GM21528 (cell line): ENCODE results near the gene FCHO1.

ENCODE experiments used
- ATAC-seq: cut with Tn5 transposase; IDR thresholded peaks from one replicate; pipeline ENCODE4 v1.9.1; 2021; ENCODE audit warnings: mild to moderate bottlenecking, moderate library complexity; ENCODE audit not compliant: unreplicated experiment, low FRiP score

Gene FCHO1, protein sequence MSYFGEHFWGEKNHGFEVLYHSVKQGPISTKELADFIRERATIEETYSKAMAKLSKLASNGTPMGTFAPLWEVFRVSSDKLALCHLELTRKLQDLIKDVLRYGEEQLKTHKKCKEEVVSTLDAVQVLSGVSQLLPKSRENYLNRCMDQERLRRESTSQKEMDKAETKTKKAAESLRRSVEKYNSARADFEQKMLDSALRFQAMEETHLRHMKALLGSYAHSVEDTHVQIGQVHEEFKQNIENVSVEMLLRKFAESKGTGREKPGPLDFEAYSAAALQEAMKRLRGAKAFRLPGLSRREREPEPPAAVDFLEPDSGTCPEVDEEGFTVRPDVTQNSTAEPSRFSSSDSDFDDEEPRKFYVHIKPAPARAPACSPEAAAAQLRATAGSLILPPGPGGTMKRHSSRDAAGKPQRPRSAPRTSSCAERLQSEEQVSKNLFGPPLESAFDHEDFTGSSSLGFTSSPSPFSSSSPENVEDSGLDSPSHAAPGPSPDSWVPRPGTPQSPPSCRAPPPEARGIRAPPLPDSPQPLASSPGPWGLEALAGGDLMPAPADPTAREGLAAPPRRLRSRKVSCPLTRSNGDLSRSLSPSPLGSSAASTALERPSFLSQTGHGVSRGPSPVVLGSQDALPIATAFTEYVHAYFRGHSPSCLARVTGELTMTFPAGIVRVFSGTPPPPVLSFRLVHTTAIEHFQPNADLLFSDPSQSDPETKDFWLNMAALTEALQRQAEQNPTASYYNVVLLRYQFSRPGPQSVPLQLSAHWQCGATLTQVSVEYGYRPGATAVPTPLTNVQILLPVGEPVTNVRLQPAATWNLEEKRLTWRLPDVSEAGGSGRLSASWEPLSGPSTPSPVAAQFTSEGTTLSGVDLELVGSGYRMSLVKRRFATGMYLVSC

DNA sequence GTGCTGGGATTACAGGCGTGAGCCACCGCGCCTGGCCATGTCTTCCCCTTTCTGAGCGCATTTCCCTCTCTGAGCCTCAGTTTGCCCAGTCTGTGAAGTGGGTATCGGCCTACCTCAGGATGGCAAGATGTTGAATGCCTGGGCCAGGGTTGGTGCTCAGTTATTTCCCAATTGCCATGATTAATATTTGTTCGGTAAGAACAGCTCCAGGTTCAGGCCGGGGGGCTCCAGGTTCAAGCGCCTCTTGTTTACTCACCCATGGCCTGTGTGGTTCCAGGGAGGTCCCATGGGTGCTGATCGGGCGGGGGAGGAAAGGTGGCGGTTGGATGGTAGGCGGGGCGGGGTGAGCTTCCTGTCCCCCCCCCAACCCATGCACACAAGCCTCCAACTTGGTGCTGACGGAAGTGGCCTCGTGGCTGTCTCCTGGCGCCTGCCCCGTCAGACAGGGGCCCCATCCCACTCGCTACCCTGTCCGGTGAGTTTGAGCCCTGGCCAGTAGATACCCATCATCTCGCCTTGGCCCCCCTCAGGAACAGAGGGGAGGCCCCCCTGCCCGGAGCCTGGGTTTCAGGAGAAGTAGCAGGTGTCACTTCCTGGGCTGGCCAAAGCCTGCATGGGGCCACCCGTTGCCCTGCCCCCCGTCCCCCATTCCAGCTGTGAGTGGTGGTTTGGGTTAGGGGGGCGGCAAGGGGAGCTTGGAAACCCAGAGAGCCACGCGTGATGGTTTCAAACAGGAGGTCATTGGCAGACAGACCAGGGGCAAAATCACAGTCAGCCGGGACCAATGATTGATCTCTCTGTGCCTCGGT is at the start of gene FCHO1:
FCHO1 (plus strand) TSS at position 375 of the 809 bp plus-strand sequence. CDS start 3,688 bp downstream, outside the sequence.
- peak; percentile 27 for ATAC-seq

DNA sequence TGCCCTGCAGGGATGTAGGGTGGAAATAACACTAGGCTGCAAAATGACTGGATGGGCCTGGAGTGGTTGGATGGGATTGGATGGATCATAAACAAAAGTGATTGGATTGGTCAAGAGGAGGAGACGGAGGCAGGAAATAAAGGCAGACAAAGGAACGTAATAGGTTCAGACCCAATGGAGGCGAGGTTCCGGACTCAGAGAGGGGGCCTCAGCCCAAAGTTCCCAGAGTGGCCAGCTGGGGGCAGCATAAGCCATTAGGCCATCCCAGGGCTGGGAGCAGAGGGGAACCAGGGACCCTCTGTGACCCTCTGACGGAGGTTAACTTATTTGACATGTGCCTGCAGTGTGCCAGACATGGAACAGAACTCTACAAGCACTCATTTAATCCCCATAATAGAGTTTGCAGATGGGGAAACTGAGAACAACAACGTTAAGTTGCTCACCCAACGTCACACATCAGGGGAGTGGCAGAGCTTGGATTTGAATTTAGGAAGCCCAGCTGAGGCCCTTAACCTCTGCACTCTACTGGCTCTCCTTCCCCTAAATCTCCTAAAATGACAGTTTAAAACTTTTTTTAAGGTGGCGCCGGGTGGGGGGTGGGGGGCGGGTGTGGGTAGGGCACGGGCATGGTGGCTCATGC is 47.3 kb upstream of the FCHO1 start:
- ATAC-seq: no peak

DNA sequence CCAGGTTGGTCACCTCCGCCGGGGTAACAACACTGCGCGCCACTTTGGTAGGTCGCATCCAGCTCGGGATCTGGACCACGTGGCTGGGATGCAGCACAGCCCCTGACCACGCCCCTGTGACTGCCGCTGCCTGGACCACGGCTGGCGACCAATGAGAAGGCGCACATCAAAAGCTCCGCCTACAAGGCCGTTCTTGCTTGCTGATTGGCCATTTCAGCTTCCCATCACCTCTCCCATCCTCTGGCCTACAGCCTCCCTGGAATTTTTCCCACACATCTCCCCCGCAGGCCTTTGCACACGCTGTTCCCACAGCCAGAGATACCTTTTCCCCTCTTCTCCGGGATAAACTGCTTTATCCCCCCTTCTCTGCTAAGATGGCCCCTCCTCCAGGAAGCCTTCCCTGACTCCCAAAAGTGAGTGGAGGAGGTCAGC is 44.5 kb upstream of the FCHO1 start:
- no peak for ATAC-seq

DNA sequence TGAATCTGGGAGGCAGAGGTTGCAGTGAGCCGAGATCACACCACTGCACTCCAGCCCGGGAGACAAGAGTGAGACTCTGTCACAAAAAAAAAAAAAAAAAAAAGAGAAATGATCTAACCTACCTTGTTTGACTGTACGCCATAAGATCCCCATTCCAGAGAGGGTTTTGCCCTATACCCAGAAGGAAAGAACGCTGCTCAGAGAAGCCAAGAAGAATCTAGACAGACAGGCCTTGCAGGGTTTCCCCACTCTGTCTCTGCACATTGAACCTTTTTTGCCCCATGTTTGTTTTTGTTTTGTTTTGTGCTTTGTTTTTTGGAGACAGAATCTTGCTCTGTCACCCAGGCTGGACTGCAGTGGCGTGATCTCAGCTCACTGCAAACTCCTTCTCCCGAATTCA is 39.4 kb upstream of the FCHO1 start:
- ATAC-seq: no peak

DNA sequence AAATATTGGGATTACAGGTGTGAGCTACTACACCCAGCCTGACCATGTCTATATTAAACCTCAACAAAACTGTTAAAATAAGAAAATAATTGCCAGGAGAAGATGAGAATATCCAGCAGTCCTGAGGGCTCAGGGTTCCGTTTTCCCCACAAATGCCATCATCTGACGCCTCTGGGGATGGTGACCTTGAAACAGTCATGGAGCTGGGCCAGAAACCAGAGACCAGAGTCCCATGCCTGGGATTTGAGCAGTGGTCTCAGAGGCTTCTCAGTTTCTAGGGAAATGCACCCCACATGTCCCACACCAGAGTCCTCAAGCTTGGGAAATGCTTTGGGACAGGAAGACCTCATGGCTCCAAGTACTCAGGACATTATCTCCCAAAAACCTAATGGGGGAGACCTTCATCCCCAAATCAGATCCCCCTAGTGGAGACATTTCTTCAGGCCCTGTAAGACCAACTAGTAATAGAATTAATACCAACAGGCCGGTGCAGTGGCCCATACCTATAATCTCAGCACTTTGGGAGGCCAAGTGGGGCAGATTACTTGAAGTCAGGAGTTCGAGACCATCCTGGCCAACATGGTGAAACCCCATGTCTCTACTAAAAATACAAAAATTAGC is 34.9 kb upstream of the FCHO1 start:
- ATAC-seq: no peak

DNA sequence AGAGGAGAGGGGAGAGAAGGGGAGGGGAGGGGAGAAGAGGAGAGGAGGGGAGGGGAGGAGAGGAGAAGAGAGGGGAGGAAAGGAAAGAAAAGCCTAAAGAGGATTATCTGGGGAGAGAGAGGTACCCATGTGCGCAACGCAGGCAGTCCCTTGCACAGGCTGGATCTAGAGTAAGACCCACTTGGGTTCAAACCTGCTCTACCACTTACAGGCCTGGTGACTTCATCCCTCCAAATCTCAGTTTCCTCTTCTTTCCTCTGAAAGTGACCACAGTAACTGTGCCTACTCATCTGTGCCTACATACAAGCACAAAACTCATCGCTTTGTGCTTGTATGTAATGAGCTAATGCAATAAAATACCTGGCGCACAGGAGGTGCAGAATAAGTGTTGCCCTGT is 32.7 kb upstream of the FCHO1 start:
- no peak for ATAC-seq

DNA sequence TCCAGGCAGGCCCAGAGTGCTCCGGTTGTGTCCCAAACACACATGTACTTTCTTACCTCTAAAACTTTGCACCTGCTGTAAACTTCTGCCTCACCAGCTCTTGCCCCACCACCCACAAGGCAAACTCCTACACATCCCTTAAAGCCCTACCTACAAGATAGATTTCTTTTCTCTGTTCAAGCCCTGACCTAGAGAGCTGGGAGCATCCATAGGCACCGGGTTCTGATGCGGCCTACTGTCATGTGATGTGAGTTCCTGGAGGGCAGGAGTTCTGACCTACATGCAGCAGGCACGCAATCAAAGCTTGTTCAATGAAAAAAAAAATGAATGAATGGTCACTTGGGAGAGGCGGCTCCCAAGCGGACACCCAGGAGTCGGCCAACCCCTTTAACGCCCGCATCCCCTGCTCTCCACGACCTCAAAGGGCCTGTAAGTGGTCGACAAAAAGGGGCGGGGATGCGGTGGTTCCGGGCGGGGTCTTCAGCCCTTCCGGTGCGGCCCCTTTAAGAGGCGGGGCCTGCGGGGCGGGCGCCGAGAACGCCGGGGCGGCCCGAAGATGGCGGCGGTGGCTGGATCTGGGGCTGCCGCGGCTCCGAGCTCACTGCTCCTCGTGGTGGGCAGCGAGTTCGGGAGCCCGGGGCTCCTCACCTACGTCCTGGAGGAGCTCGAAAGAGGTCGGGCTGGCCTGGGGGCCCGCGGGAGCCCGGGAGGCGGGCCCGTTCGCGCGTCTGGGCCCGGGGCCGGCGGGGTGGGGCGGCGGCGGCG is 32.1 kb upstream of the FCHO1 start, which contains the start of gene MAP1S:
MAP1S (plus strand) TSS at position 534 of the 765 bp plus-strand sequence; CDS start at position 557, 23 bp downstream.
- ATAC-seq: peak; percentile 80

DNA sequence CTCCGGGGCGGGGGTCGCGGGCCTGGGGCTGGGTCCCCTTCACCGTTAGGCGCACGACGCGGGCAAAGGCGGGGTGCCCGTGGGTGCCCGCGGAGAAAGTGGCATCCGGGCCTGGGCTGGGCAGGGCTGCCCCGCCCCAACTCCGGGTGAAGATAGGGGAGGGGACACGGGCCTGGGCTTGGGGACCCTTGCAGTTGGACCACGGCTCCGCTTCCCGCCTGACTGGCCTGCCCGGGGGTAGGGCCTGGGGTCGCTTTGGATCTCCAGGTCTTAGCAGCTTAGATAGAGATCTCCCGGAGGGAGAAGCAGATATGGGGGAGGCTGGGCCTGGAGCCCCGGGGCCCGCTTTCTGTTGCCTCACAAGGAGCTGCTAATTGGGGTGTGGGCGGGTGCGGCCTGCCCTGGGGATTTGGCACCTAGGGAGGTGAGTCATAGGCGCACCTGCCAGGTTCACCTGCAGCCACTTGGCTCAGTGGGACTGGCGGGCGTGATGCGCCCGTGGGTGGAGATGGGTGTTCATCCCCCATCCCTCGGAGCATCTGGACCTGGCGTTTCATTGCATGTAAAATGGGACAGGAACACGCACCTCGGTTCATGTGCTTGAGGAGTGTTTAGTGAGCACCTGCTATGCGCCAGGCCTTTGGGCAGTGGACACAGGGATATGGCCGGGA is 31.4 kb upstream of the FCHO1 start:
- ATAC-seq: peak; percentile 35

DNA sequence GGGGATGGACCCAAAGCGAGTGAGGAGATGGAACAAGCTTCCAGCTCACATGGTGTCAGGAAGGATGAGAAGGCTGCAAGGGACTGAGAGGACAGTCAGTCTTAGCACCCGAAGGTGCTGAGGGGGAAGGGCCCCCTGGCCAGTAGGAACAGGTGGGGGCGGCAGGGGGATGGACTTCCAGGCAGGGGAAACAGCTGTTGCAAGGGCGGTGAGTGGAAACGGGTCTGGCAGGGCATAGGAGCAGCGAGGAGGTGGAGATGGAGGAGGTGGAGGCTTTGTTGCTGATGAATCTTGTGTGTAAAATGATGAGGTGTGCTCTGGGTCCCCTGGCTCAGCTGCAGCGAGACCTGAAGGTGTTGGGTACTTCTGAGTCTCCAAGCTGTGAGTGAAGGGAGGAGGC is 30.8 kb upstream of the FCHO1 start:
- ATAC-seq: no peak

DNA sequence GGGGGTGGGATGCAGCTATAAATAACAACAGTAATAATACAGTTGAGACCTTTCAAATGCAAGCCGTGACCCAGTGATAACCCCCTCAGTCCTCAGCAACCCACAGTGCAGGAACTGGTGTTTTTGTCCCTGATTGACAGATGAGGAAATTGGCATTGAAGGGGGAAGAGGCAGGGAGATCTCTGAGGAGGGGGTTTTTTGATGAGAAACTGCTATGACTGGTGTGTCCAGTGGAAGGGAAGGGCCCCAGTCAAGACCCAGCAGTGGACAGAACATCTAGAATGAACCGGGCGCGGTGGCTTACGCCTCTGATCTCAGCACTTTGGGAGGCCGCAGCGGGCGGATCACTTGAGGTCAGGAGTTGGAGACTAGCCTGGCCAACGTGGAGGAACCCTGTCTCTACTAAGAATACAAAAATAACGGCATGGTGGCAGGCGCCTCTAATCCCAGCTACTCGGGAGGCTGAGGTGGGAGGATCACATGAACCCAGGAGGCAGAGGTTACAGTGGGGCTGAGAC is 30.1 kb upstream of the FCHO1 start:
- no peak for ATAC-seq

DNA sequence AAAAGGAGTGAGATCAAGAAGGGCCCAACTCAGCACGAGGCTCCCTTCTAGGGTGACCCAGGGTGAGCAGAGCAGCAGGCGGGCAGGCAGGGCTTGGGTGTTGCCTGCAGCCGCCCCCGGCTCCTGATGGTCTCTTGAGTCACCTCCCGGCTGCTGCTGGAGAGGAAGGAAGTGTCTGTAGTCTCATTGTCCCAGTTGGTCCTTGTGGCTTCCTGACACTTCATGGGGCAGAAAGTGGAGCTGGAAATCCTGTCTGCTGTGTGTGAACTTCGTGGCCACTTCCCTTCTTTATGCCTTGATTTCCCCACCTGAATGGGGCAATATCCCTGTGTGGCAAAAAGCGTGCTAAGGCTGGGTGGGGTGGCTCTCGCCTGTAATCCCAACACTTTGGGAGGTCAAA is 29.5 kb upstream of the FCHO1 start:
- no peak for ATAC-seq

DNA sequence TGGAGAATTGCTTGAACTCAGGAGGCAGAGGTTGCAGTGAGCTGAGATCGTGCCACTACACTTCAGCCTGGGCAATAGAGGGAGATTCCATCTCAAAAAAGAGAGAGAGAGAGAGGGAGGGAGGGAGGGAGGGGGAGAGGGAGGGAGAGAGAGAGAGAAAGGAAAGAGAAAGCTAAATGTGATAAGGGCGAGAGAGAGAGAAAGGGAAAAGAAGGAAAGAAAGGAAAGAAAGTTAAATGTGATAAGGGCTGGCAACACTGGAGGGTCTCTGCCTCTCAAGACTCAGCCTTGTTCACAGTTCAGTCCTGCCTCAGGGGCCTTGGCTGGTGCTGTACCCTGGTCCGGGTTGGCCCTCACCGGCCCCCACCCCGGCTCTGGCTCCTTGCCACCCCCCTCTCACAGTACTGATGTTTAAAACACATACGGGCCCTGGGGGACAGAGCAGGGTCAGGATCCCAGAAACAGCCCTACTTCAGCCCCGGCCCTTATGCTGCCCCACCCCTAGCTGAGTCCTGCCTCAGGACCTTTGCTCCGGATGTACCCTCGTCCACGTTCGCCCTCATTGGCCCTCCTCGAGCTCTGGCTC is 28.5 kb upstream of the FCHO1 start:
- no peak for ATAC-seq

DNA sequence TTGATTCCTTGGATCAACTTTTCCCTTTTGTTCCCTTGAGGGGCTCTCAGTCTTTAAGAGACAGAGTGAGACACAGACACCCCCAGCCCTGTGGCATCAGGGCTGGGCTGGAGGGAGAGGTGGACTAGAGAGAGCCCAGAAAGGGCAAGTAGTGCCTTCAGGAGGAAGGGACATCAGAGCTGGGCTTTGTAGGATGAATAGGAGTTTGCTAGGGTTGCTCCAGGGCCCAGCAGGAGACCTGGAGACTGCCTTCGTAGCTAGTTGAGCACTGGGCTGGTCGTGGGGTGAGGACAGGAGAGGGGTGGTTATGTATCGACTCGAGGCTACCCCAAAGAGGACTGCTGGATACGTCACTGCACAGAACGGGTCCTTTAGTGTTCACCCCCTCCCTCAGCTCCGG is 26.6 kb upstream of the FCHO1 start:
- ATAC-seq: no peak

DNA sequence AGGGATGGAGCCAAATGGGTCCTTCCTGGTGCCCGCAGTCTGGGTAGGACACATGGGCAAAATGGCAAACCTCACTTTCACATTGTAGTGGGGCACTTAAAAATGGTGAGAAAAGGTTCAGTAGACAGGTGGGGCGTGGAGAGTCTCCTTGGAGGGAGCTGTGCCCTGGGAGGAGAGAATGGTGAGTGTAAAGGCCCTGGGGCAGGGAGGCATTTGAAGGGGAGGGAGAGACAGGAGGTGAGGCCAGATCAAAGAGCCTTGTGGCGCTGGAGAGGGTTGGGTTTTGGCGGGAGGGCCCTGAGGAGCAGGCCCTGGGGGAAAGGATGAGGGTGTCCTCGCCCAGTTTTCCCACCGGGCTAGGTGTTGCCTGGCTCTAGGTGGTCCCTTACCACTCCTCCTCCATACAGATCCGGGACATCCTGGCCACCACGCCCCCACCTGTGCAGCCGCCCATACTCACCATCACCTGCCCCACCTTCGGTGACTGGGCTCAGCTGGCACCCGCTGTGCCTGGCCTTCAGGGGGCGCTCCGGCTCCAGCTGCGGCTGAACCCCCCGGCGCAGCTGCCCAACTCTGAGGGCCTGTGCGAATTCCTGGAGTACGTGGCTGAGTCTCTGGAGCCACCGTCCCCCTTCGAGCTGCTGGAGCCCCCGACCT is 25.7 kb upstream of the FCHO1 start:
- ATAC-seq: no peak

DNA sequence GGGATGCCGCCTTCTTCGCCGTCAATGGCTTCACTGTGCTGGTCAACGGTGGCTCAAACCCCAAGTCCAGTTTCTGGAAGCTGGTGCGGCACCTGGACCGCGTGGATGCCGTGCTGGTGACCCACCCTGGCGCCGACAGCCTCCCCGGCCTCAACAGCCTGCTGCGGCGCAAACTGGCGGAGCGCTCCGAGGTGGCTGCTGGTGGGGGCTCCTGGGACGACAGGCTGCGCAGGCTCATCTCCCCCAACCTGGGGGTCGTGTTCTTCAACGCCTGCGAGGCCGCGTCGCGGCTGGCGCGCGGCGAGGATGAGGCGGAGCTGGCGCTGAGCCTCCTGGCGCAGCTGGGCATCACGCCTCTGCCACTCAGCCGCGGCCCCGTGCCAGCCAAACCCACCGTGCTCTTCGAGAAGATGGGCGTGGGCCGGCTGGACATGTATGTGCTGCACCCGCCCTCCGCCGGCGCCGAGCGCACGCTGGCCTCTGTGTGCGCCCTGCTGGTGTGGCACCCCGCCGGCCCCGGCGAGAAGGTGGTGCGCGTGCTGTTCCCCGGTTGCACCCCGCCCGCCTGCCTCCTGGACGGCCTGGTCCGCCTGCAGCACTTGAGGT is 25.0 kb upstream of the FCHO1 start:
- ATAC-seq: no peak

DNA sequence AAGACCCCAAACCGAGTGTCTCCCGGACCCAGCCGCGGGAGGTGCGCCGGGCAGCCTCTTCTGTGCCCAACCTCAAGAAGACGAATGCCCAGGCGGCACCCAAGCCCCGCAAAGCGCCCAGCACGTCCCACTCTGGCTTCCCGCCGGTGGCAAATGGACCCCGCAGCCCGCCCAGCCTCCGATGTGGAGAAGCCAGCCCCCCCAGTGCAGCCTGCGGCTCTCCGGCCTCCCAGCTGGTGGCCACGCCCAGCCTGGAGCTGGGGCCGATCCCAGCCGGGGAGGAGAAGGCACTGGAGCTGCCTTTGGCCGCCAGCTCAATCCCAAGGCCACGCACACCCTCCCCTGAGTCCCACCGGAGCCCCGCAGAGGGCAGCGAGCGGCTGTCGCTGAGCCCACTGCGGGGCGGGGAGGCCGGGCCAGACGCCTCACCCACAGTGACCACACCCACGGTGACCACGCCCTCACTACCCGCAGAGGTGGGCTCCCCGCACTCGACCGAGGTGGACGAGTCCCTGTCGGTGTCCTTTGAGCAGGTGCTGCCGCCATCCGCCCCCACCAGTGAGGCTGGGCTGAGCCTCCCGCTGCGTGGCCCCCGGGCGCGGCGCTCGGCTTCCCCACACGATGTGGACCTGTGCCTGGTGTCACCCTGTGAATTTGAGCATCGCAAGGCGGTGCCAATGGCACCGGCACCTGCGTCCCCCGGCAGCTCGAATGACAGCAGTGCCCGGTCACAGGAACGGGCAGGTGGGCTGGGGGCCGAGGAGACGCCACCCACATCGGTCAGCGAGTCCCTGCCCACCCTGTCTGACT is 24.1 kb upstream of the FCHO1 start:
- no peak for ATAC-seq
